ENCODE measurements around the gene FLT3. TPM values are rescaled to one million over a fixed set of nuclear protein-coding genes. Genes with fewer than 3 reads are reported as not detected.
A peak's percentile ranks its signal among the peaks of the same experiment; 100 is the strongest.

The FLT3 gene
- total RNA-seq, 1 donor from 2014 or later, result not detected

DNA sequence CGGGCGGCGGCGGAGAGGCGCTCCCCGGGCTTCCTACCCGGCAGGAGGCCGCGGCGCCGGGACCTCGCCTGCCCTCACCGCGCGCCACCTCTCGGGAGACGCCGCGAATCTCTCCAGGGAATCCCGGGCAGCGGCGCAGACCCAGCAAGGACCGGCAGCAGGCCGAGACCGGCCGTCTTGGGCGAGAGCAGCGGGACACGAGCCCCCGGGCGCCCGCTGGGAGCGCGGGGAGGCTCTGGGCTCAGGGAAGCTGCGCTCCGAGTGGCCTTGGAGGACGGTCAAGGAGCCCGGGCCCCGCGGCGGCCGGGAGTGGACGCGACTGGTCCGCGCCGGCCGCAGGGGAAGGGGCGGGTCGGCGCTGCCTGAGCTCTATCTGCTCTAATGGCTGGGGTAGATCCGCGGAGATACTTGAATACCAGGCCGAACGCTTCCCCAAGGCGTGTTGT is 145.9 kb downstream of the FLT3 start:
- DNase-seq (ENCODE audit: low spot score), result no peak
- Mint-ChIP-seq H3K4me1 (ENCODE audit: unreplicated experiment) (peaks cover 7% of the 10 kb centered on the region), H3K27me3 (ENCODE audit: unreplicated experiment) (peaks cover 14% of the 10 kb centered on the region), H3K4me3 (ENCODE audit: unreplicated experiment) (no peak overlapping the region), H3K9me3 (ENCODE audit: unreplicated experiment) (no peaks in the 10 kb centered on the region), H3K36me3 (ENCODE audit: low read depth, unreplicated experiment) (no peaks in the 10 kb centered on the region), H3K27ac (ENCODE audit: unreplicated experiment) (no peak overlapping the region)
- TF ChIP-seq, protein P1, sequence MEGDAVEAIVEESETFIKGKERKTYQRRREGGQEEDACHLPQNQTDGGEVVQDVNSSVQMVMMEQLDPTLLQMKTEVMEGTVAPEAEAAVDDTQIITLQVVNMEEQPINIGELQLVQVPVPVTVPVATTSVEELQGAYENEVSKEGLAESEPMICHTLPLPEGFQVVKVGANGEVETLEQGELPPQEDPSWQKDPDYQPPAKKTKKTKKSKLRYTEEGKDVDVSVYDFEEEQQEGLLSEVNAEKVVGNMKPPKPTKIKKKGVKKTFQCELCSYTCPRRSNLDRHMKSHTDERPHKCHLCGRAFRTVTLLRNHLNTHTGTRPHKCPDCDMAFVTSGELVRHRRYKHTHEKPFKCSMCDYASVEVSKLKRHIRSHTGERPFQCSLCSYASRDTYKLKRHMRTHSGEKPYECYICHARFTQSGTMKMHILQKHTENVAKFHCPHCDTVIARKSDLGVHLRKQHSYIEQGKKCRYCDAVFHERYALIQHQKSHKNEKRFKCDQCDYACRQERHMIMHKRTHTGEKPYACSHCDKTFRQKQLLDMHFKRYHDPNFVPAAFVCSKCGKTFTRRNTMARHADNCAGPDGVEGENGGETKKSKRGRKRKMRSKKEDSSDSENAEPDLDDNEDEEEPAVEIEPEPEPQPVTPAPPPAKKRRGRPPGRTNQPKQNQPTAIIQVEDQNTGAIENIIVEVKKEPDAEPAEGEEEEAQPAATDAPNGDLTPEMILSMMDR (IDR thresholded peaks at IDR 0.05; ENCODE audit: unreplicated experiment), result no peak

DNA sequence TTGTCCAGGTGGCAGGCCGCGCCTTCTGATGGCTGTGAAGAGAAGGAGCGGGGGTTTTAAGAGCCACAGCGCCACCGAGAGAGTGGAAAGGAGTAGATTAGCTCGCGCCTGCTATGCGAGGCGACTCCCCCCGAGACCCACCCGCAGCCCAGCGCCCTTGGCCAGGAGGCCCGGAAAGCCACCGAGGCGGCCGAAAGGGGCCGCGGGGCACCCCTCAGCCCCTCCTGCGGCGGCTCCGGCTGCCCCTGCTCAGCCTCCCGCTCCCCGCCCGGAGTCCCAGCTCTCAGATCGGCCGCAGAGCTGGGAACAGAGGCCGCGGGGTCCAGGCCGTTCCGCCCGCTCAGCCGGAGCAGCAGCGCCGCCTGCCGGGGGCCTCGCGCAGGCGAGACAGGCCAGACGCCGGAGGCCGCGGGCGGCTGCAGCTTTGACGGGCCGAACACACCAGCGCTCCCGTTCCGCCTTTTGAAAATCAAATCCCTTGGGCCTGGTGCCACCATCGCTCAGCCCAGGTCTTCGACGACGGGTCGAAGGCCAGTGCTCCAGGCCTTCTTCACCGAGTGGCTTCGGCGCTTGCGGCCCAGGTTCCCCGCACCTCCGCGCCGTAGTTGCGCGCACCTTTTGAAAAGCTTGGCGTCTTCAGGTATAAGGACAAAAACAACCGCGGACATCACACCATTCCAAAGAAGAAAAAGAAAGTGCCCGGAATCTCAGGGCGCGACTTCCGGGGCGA is 146.5 kb downstream of the FLT3 start:
- H3K4me3 Mint-ChIP-seq (ENCODE audit: unreplicated experiment), result peak overlapping the region; percentile 76
- no peak overlapping the region for H3K27ac Mint-ChIP-seq (ENCODE audit: unreplicated experiment)
- DNase-seq (ENCODE audit: low spot score), result peak; percentile 99
- peaks cover 13% of the 10 kb centered on the region for H3K27me3 Mint-ChIP-seq (ENCODE audit: unreplicated experiment)
- H3K4me1 Mint-ChIP-seq (ENCODE audit: unreplicated experiment), result peaks cover 7% of the 10 kb centered on the region
- TF ChIP-seq, protein P1 (IDR thresholded peaks at IDR 0.05; ENCODE audit: unreplicated experiment), result peak; percentile 97
- no peaks in the 10 kb centered on the region for H3K9me3 Mint-ChIP-seq (ENCODE audit: unreplicated experiment)
- H3K36me3 Mint-ChIP-seq (ENCODE audit: low read depth, unreplicated experiment), result no peaks in the 10 kb centered on the region

Other genes with a start within 250 kb of the FLT3 start
- 0.59 TPM for gene PDX1, start 180.6 kb downstream of the FLT3 start, total RNA-seq (ENCODE audit: unreplicated experiment)
- gene CDX2, start 131.3 kb downstream of the FLT3 start, total RNA-seq (ENCODE audit: unreplicated experiment), result 0.33 TPM
- gene URAD, start 111.9 kb downstream of the FLT3 start, total RNA-seq (ENCODE audit: unreplicated experiment), result not detected
- gene PAN3, start 38.0 kb upstream of the FLT3 start, total RNA-seq (ENCODE audit: unreplicated experiment), result 51.9 TPM

Data from endothelial cell (in vitro differentiated cells).